Neural cell (in vitro differentiated cells): ENCODE data around the gene PGM1.

Source experiments
- CTCF ChIP-seq: fragments of 450-650 bp; IDR thresholded peaks from 2 replicates; pipeline ENCODE4 v1.5.1; 2014; ENCODE audit warnings: antibody characterized with exemption, mild to moderate bottlenecking, moderate library complexity; ENCODE audit not compliant: poor library complexity, severe bottlenecking
- EP300 ChIP-seq: fragments of 450-650 bp; conservative IDR thresholded peaks from 2 replicates; pipeline ENCODE4 v1.6.1; 2014; ENCODE audit warnings: antibody characterized with exemption, mild to moderate bottlenecking, moderate library complexity; ENCODE audit not compliant: poor library complexity, severe bottlenecking
- EZH2 ChIP-seq: fragments of 200-600, 300-800 bp; shearing (Covaris generic), sonication (generic); IDR thresholded peaks from 2 replicates; pipeline ENCODE4 v1.6.1; 2014; ENCODE audit warnings: antibody characterized with exemption, low read length, borderline replicate concordance, mild to moderate bottlenecking; ENCODE audit not compliant: insufficient read depth, poor library complexity, severe bottlenecking
- MXI1 ChIP-seq: fragments of 450-650 bp; conservative IDR thresholded peaks from 2 replicates; pipeline ENCODE4 v1.6.1; 2014; ENCODE audit warnings: antibody characterized with exemption, mild to moderate bottlenecking; ENCODE audit not compliant: poor library complexity, severe bottlenecking
- POLR2AphosphoS5 ChIP-seq: IDR thresholded peaks from 2 replicates; pipeline ENCODE4 v1.6.1; 2012
- RAD21 ChIP-seq: fragments of 450-650 bp; conservative IDR thresholded peaks from 2 replicates; pipeline ENCODE4 v1.6.1; 2014; ENCODE audit warnings: antibody characterized with exemption, mild to moderate bottlenecking, moderate library complexity
- REST ChIP-seq: IDR thresholded peaks from 2 replicates; pipeline ENCODE4 v1.6.1; 2012; ENCODE audit warnings: borderline replicate concordance
- SMC3 ChIP-seq: fragments of 450-650 bp; conservative IDR thresholded peaks from 2 replicates; pipeline ENCODE4 v1.6.1; 2014; ENCODE audit warnings: antibody characterized with exemption, mild to moderate bottlenecking, moderate library complexity; ENCODE audit not compliant: poor library complexity
- TAF1 ChIP-seq: IDR thresholded peaks from 2 replicates; pipeline ENCODE4 v1.6.1; 2012; ENCODE audit warnings: low read depth

GRCh38 chr1:63698001-63698838 is 105.0 kb downstream of the PGM1 start:
- no peak for TF ChIP-seq CTCF
- no peak for TF ChIP-seq EZH2
- TF ChIP-seq EP300 = no peak
- no peak for TF ChIP-seq POLR2AphosphoS5
- TF ChIP-seq REST = no peak
- no peak for TF ChIP-seq SMC3
- TF ChIP-seq RAD21 = no peak
- no peak for TF ChIP-seq TAF1
- no peak for TF ChIP-seq MXI1
